Measurements from ENCODE around the gene LPCAT1.

LPCAT1 gene

DNA sequence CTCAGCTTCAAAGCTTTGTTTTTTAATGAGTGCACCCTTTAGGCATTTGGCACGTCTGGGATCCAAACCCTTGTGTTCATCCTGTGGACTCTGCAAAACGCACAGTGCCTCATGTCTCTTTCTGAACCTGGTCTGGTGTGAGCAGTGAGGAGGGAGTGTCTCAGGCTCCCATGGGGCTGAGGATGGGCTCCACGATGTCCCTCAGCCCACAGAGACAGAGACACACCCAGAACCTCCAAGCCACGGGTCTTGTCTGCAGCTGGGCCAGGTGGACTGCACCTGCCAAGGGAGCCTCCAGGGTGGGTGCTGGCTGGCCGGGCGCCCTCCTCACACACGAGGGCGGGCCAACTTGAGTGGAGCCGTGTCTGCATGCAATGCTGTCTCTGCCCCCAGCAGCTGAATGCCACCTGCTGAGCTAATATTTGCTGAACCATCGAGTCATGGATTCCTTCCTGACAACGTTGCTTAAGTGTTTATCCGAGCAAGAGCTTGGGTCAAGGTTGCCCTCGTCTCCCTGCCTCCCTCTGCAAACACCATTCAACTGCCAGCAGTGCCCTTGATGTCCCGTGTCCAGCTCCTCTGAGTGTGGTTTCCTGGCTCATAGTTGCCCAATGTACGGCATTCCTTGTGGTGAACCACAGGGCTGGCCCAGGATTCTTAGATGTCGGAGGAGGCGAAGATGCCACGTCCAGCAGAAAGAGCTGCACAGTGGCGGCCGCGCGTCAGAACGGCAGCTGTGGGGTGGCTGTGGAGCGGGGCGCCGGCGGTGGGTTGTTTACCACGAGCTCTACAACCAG is 31.4 kb upstream of the LPCAT1 start:
- no peak for DNase-seq (ENCODE audit: low read depth in 2 of 2)

DNA sequence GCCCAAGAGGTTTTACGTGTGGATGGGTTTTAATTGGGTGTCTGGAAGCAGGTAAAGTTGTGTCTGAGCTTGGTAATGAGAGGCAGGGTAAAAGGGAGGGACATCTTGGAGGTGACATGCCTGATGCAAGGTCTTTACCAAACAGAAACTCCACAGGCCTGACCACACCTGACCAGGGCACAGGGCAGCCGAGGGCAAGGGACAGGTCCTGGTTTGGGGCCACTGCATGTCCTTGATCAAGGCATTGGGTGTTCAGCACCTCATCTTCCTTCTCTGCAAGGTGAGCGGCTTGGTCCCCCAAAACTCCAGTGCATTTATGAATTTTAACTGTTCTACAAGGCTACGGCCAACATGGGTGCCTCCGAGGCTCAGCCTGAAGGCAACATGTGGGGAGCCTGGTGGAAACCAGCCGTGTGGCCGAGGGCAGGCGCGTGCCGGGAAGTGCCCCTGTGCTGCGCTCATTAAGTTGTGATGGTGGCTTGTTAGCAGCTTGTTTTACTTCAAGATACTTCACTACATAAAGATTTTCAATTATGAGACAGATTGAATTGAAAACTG is 30.7 kb upstream of the LPCAT1 start:
- DNase-seq (ENCODE audit: low read depth in 2 of 2): no peak

DNA sequence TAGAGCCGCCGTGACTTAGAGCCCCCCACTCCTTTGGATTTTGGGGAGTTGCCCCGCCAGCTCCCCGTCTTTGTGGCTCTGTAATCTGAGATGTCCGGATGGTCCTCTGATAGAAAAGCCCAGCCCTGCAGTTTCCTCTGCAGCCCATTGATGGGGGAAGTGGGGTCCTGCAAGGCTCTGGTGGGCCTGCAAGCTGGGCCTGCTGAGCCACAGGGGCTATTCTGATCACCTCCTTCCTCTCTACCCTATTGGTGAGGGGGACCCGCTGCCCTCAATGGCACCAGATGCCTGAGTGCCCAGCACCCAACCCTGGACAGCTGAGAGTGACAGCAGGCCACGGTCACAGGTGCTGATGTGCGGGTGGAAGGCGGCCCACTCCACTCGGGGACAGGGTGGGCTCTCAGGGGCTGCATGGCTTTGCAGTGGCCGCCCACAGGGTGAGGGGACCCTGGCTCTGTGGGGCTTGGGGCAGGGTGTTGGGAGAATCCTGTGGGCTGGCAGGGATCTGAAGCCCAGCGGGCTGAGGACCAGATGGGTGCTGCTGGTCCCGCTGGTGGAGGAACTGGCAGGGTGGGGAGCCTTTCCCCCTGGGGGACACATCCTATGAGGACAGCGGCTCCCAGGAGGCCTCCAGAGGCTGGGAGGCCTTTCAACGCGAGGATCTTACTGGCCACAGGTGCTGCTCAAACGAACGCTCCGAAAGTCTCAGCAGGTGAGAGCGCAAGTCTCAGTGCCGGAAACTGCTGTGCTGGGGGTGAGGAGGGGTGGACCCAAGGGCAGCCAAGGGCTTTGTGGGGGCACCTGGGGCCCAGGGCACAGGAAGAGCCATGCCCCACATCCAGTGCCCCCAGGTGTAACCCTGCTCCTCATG is 30.0 kb upstream of the LPCAT1 start:
- DNase-seq (ENCODE audit: low read depth in 2 of 2): no peak

DNA sequence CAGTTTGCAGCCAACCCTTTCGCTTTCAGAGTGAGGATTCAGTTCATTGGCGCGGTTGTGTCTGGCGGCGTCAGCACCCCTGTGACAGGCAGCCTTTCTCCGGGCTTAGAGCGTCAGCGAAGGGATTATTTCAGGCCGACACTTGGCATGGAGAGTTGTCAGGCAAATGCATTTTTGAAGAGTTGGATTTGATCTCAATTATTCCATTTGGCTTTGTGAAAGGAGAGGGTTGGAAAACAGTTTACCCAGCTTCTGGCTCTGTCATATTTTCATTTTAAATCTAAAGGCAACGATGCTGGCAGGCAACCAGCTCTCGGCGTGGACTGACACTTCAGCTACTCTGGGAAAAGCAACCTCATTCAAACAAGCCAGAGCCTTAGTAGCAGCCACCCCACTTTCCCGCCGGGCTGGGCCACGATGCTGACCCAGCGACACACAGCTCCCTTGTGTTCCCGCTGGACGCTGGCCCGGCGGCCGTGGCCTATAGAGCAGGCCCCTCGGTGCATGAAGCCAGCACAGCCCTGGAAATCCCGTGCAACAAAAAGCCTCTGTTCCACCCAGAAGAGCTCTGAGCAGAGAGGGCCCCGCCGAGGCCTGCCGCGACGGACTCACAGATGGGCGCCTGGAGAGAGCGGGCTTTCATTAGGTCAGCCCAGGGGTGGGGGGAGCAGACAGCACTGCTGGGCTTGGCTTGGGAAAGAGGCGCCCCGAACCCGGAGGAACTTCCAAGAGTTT is 28.9 kb upstream of the LPCAT1 start:
- no peak for DNase-seq (ENCODE audit: low read depth in 2 of 2)

DNA sequence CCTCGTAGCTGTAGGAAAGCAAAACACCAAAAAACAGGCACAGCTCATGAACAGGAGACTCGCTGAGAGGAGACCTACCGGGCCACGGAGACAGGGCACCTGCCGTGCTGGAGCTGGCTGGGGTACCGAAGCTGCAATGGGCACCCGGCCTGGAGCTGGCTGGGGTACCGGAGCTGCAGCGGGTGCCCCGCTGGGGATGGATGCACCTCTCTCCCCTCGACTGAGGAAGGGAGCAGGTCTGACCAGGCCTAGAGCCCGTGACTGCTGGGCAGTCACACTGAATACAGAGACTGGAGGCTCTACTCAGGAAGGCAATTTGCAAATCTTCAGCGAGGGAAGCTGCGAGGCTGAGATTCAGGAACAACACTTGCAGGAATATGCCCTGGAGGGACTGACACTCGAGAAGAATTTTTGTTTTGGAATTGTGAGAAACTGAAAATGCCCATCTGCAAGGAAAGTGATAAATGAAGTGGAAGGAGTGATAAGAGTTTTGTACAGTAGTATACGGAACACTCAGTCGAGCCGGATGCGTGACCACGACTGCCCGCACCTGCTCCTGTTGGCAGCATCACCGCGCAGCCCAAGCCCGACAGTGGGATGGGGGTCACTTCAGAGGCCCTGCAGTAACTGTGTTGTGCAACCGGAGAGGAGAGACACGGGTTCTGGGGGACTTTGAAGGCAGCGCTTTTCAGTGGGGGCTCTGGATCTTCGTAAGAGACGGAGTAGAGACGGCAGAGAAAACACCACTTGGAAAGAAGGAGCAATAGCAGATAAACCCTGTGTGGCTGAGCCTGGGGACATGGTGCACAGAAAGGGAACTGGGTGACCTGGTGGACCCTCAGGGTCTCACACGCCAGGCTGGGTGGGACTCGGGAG is 27.9 kb upstream of the LPCAT1 start:
- DNase-seq (ENCODE audit: low read depth in 2 of 2): no peak

DNA sequence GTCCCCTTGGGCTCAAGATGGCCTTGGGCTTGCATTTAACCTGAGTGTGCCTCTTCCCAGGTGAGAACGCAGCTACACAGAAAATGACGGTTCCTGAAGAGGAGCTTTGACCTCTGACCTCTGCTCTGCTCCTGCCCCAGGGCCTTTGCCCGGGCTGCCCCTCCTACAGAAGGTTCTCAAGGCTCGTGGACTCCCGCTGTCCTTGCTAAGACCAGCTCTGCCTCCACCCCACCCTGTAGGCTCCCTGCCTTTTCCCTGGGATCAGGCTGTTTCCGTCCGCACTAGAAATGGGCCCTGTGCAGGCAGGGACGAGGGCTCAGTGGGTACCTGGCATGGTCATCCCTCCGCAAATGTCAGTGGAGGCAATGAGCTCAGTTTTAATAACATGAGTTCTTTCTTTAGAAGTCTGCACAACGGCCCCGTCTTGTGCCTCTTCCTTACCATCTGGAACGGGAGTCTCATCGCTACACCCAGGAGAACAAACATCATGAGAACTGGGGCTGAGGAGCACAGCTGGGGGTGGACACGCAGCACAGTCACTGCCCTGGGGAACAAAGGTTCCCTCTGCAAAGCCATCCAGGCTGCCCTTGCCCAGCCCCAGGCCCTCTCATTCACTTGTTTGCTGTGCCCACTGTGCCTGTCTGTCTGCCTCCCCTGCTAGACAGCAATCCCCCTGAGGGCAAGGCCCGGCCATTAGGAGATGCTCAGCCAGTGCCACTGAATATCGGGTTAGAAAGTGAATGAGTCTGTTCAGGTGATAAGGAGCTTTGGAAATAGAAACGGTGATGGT is 26.7 kb upstream of the LPCAT1 start:
- DNase-seq (ENCODE audit: low read depth in 2 of 2): no peak

DNA sequence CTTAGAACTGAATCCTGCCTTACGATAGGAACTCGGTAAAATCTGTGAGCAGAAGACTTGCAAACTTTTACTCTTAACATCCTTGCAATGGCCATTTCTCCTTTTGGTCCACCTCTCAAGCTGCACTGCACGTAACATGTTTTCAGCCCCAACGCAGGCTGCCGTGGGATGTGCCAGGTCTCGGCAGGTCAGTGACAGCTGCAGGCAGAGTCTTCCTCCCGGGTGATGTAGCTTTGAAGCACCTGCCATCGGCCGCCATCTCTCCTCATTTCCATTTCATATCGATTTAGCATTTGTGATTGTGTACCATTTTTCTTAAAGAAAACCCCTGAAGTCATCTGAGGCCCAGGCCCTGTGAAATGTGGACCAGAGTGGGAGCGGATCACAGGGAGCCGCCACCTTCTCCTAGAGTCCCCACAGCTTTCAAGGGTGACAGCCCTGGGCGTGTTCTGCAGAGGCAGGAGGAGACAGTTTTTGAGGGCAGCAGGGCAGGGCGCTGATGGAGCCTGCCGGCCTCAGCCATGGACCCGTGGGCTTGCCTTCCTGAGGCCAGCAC is 25.8 kb upstream of the LPCAT1 start:
- DNase-seq (ENCODE audit: low read depth in 2 of 2): no peak

DNA sequence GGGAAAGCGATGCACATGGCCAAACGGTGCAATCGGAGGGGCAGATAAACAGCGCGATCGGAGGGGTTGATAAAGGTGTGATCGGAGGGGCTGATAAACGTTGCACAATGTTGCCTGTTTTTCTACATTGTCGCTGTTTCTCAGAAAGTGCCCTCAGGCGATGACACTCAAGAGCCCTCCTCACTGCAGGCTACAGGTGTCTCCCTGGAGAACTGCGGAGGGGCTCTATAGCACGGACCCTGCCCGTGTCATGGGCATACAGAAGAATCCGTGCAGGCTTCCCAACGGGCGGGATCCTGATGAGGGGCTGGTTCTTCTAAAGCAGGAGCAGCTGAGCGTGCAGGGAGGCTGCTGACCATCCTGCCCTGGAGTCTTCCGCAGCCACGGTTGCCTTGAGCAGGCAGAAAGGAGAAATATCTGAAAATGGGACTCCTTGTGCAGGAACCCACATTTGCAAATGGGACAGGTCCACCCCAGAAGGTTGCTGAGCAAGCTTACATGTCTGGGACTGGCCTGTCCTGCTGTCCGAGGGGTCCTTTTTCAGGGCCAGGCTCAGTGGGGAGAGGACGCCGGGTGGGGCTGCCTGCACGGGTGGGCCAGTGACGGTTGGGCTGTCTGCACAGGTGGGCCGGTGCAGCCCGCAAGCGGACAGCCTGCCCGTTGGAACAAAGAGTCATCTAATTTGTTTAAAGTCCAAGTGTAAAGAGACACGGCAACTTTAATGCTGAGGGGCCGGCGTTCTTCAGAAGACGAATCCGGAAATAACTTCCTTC is 25.1 kb upstream of the LPCAT1 start:
- DNase-seq (ENCODE audit: low read depth in 2 of 2): no peak

DNA sequence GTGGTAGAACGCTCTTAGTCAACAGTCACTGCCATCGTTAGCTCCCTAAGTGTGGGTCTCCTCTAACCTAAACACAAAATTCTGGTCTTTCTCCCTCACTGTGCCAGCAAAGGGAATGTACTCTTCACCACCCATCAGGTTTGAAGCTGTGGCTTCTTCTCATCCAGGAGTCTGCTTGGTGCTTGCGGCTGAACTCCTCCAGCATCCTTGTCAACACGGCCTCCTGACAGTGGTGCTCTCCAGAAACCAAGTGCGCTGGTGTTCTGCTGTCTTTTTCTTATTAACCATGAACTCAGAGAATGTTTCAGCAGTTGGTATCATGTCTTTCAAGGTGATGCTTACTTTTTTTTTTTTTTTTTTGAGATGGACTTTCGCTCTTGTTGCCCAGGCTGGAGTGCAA is 23.9 kb upstream of the LPCAT1 start:
- no peak for DNase-seq (ENCODE audit: low read depth in 2 of 2)

DNA sequence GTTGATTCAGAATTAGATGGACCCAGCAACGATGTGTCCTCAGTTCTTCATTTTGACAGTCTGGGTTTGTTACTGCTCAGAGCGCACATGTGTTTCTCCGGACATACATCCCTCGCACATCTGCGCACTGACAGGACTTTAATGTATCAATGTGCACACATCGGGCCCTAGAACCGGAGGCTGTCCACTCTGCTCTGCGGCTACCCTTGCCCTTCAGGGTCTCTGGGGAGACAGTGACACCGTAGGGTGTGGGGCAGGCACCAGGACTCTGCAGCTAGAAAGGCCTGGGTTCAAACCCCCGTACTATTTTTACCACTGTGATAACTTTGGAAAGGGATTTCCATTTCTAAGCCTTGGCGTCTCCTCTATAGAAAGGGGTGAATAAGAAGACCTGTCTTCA is 23.5 kb upstream of the LPCAT1 start:
- DNase-seq (ENCODE audit: low read depth in 2 of 2): no peak

DNA sequence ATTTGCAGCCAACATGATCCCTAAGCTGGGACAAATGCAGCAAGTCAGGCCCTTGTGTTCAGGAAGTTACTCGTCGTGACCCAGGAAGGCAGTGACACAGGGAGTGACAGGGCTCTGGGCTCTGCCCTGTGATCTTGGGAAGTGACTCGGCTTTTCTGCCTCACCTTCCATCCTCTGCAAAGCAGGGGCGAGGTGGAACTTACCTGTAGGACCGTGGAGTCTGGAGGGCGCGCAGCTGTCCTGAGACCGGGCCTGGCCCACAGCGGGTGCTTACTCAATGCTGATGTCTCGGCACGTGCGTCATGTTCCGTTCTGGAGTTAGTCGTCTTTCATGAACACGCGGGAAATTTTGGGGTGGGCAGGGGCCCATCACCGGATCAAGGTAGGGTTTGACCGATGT is 22.8 kb upstream of the LPCAT1 start:
- DNase-seq (ENCODE audit: low read depth in 2 of 2): no peak

DNA sequence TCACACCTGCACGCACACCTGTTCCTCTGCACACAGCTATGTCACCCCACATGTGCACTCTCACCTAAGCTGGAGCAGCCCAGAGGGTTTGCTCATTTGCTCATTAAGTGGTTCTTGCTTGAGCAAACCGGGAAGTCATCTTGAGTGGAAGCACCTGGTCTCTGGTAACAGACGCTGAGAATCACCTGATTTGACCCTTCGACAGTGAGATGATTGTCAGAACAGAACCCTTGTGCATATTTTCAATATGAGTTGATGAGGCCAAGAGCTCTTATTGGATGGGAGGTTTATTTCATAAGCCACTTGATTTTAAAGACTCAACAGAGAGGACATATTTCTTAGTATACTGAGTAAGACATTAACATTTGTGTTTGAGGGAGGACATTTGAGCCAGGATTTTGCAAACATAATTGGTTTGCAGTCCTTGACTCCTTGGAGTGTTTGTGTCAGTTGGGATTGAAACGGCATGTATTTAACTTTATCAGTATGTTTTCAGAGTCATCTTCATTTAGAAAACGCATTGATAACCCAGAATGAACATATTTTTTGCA is 22.1 kb upstream of the LPCAT1 start:
- no peak for DNase-seq (ENCODE audit: low read depth in 2 of 2)

DNA sequence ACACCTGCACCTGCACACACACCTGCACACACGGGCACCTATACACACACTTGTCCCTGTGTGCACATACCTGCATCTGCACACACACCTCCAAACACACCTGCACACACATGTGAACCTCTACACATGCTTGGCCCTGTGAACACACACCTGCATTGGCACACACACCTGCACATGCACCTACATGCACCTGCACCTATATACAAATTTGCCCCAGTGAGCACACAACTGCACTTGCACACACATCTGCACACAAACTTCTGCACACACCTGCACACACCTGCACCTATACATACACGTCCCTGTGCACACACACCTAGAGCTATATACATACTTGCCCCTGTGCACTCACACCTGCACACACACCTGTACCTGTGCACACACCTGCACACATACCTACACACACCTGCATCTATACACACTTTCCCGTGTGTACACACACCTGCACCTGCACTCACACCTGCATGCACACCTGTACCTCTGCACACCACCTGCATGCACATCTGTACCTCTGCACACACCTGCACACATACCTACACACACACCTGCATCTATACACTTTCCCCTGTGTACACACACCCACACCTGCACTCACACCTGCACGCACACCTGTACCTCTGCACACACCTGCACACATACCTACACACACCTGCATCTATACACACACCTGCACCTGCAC is 21.5 kb upstream of the LPCAT1 start:
- no peak for DNase-seq (ENCODE audit: low read depth in 2 of 2)

DNA sequence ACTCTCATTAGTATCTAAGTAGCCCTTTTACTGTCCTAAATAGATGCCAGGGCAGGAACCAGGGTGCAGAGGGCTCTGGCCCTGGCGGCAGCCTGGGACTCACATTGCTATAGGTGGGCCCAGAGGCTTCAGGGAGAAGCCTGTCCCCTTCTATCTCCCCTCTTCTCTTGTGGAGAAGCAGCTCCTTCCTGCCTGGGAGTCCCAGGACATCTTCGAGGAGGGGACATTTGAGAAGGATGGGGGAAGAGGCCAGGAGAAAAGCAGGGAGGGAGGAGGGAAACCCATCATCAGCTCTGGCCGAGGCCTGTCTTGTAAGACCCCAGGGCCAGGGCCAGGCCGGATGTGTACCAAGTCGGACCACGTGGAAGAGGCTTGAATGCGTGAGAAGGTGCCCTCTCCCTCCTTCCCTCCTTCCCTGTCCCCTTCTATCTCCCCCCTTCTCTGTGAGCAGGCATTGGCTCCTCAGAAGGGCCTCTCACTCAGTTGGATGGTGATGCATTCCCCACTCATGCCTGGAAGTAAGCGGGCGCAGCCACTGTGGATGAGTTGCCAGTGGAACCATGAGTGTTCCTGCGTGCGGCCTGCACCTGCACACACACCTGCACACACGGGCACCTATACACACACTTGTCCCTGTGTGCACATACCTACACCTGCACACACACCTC is 20.7 kb upstream of the LPCAT1 start:
- DNase-seq (ENCODE audit: low read depth in 2 of 2): no peak

DNA sequence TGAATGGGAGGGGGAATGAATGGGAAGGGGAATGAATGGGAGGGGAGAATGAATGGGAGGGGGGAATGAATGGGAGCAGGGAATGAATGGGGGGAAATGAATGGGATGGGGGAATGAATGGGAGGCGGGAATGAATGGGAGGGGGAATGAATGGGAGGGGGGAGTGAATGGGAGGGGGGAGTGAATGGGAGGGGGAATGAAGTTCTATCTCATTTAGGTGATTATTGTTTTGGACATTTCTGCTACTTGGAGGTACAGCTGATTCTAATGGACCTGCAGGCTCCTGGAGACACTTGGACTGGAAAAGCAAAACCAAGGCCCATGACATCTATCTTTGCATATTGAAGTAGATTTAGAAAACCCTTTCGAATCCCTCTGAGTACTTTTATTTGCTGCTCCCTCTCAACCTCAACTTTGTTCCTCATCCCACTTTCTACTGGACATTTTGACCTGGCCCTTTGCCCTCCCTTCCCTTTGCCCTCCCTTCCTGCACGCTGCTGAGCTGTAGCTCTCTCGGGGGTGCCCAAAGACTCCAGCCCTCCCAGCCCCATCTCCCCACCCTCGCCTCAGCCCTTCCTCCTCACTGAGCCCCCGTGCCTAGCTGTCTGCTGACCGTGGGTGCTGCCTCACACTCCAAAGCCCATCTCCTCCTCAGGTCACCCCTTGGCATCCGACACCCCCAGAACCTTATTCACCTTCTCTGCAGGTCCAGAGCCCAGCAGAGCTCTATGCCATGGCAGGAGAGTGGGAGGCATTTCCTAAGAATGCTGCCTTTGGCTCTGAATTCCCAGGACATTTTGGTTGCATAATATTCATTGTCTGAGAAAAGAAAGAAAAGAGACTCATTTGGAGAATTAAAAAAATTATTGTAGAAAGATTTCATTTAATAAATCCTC is 19.9 kb upstream of the LPCAT1 start:
- DNase-seq (ENCODE audit: low read depth in 2 of 2): no peak

DNA sequence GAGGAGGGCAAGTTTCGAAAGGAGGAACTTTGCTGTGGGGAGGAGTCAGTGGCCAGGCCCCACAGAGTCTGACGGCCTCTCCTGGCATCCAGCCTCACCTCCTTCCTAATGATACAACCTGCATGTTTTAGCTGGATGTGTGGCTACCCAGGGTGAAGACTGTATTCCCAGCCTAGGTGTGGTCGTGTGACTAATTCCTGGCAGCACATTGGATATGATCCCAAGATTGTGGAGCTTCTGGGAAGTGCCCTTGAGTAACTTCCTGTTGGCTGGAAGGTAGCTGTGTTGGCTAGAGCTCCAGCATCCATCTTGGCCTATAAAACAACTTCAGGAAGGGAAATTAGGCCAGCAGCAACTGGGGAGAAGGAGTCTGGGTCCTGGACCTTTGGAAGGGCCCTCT is 19.0 kb upstream of the LPCAT1 start:
- peak; percentile 25 to 30 for DNase-seq (ENCODE audit: low read depth in 2 of 2)

All from fibroblast of skin of left quadriceps (primary cell).